Activated CD4-positive, alpha-beta T cell treated with anti-CD3 and anti-CD28 coated beads, Interleukin-2, Interleukin-4, amounts not matched to agents 100 ng/mL and 50 ng/mL, durations not matched to agents 16 hours and 8 hours (primary cell): ENCODE measurements around the gene ATF7.
"Not testable (repeated sequence)": the region's sequence is repeated elsewhere in the genome, so short reads cannot be mapped to it uniquely, and the experiment has no call there.

Source experiments
- DNase-seq: peaks from one replicate; pipeline ENCODE4 v3.0.0-alpha.2; 2020; ENCODE audit warnings: low spot score

Gene ATF7

GRCh38 chr12:53482626-53483168, 143.5 kb downstream of the ATF7 start:
- no peak for DNase-seq

- DNase-seq = peak; percentile 24
Observed at GRCh38 chr12:53481939-53482586, 144.1 kb downstream of the ATF7 start.

- not testable (repeated sequence) for DNase-seq
Observed at GRCh38 chr12:53481458-53481857, 144.7 kb downstream of the ATF7 start.

GRCh38 chr12:53480491-53481442, 145.4 kb downstream of the ATF7 start:
- DNase-seq = no peak

GRCh38 chr12:53479331-53479730, 146.9 kb downstream of the ATF7 start:
- no peak for DNase-seq

- DNase-seq = no peak
Observed at GRCh38 chr12:53478865-53479264, 147.3 kb downstream of the ATF7 start.

GRCh38 chr12:53476769-53477209, 149.4 kb downstream of the ATF7 start:
- no peak for DNase-seq

GRCh38 chr12:53474819-53475218, 151.4 kb downstream of the ATF7 start:
- DNase-seq = no peak

GRCh38 chr12:53474077-53474476, 152.1 kb downstream of the ATF7 start:
- no peak for DNase-seq

GRCh38 chr12:53472056-53472582, 154.1 kb downstream of the ATF7 start:
- no peak for DNase-seq

GRCh38 chr12:53468282-53468681, 157.9 kb downstream of the ATF7 start:
- no peak for DNase-seq

- DNase-seq = no peak
Observed at GRCh38 chr12:53467880-53468279, 158.3 kb downstream of the ATF7 start.

GRCh38 chr12:53467082-53467481, 159.1 kb downstream of the ATF7 start:
- no peak for DNase-seq

- no peak for DNase-seq
Observed at GRCh38 chr12:53466640-53467039, 159.5 kb downstream of the ATF7 start.

- no peak for DNase-seq
Observed at GRCh38 chr12:53465679-53466078, 160.5 kb downstream of the ATF7 start.

GRCh38 chr12:53464685-53465418, 161.3 kb downstream of the ATF7 start:
- DNase-seq = no peak

GRCh38 chr12:53463802-53464560, 162.2 kb downstream of the ATF7 start:
- DNase-seq = no peak

- no peak for DNase-seq
Observed at GRCh38 chr12:53462935-53463334, 163.2 kb downstream of the ATF7 start.

GRCh38 chr12:53461591-53461990, 164.6 kb downstream of the ATF7 start:
- DNase-seq = no peak

GRCh38 chr12:53461059-53461458, 165.1 kb downstream of the ATF7 start:
- no peak for DNase-seq

- DNase-seq = no peak
Observed at GRCh38 chr12:53459097-53459496, 167.1 kb downstream of the ATF7 start.
